ENCODE data around the gene SLC23A2.
"Not testable (repeated sequence)": the region's sequence is repeated elsewhere in the genome, so short reads cannot be mapped to it uniquely, and the experiment has no call there.

SLC23A2 gene

GRCh38 chr20:5008759-5009158, 7.4 kb upstream of the SLC23A2 start:
- DNase-seq (ENCODE audit: low read depth): no peak

GRCh38 chr20:5005326-5005725, 4.0 kb upstream of the SLC23A2 start:
- no peak for DNase-seq (ENCODE audit: low read depth)

DNA sequence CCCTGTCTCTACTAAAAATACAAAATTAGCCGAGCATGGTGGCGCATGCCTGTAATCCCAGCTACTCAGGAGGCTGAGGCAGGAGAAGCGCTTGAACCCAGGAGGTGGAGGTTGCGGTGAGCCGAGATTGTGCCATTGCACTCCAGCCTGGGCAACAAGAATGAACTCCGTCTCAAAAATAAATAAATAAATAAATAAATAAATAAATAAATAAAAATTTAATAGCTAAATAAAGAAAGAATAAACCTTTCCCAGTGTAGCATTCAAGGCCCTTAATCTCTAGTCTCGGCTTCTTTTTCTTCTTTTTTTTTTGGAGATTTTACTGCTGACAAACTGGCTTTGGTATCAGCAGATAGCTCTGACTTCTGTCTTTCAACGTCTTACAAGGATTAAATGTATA, 3.5 kb upstream of the SLC23A2 start:
- DNase-seq (ENCODE audit: low read depth): not testable (repeated sequence)

DNA sequence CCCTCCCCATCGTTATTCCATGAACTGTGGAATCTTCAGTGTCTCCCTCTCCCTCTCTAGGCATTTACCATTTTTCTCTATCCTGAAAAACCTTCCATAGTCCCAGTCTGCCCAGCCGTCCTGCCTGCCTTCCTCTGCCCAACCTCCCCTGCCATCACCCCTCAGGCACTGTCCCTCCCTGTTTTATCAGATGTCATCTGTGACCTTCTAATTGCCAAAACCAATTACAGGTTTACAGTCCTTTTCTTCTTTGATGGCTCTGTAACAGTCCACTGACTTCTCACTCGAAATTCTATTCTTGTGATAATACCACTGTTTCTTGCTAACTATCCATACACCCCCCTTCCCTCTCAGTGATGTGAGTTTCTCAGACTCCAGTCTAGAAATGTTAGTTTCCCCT, 2.3 kb upstream of the SLC23A2 start:
- no peak for DNase-seq (ENCODE audit: low read depth)

- DNase-seq (ENCODE audit: low read depth): no peak
Measured at GRCh38 chr20:5002077-5002413, 735 bp upstream of the SLC23A2 start.

GRCh38 chr20:5000263-5001173, 792 bp downstream of the SLC23A2 start:
- DNase-seq (ENCODE audit: low read depth): peak; percentile 6

DNA sequence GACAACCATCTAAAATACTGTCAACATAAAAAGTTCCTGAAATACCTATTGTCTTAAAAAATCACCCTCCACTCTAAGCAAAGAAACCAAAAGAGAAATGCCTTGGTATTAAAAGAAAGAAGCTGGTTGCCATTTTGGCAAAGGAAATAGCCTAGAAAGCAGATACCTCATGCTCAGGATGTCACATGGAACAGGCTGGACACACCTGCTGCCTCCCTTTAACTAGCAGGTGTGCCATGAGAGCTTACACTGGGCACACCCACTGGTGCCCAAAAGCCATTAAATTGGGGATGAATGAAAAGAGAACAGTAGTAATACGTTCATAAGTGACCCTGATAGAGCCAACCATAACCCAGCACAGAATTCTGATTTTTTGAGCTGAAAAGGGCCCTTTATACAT, 1.5 kb downstream of the SLC23A2 start:
- no peak for DNase-seq (ENCODE audit: low read depth)

- DNase-seq (ENCODE audit: low read depth): no peak
Measured at GRCh38 chr20:4998160-4998651, 3.1 kb downstream of the SLC23A2 start.

- DNase-seq (ENCODE audit: low read depth): no peak
Measured at GRCh38 chr20:4997222-4997621, 4.1 kb downstream of the SLC23A2 start.

DNA sequence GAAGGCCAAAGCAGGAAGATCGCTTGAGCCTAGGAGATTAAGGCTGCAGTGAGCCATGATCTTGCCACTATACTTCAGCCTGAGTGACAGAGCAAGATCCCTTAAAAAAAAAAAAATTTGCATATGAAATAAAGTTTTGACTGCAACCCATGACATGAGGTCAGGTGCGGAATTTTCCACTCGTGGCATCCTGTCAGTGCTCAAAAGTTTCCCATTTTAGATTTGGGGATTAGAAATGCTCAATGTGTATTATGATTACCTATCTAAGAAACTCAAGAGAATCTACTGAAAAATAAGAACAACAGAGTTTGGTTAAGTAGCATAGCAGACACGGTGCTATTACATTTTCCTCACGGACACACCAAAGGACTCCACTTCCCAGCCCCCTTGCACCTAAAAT, 11.7 kb downstream of the SLC23A2 start:
- no peak for DNase-seq (ENCODE audit: low read depth)

- DNase-seq (ENCODE audit: low read depth): no peak
Measured at GRCh38 chr20:4987130-4987529, 14.2 kb downstream of the SLC23A2 start.

DNA sequence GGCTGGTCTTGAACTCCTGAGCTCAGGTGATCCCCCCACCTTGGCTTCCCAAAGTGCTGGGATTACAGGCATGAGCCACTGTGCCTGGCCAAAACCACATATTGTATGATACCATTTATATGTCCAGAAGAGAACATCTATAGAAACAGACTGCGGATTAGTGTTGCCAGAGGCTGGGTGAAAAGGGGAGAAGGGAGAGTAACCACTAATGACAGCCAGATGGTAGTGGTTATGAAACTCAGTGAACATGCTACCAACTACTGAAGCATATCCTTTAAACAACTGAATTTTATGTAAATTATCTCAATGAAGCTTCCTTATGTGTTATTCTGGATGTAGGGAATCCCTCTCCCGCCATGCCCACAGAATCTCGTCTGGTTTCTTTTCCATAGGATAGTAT, 15.7 kb downstream of the SLC23A2 start:
- no peak for DNase-seq (ENCODE audit: low read depth)

- no peak for DNase-seq (ENCODE audit: low read depth)
Measured at GRCh38 chr20:4982281-4982680, 19.0 kb downstream of the SLC23A2 start.

- DNase-seq (ENCODE audit: low read depth): no peak
Measured at GRCh38 chr20:4979841-4980410, 21.4 kb downstream of the SLC23A2 start.

DNA sequence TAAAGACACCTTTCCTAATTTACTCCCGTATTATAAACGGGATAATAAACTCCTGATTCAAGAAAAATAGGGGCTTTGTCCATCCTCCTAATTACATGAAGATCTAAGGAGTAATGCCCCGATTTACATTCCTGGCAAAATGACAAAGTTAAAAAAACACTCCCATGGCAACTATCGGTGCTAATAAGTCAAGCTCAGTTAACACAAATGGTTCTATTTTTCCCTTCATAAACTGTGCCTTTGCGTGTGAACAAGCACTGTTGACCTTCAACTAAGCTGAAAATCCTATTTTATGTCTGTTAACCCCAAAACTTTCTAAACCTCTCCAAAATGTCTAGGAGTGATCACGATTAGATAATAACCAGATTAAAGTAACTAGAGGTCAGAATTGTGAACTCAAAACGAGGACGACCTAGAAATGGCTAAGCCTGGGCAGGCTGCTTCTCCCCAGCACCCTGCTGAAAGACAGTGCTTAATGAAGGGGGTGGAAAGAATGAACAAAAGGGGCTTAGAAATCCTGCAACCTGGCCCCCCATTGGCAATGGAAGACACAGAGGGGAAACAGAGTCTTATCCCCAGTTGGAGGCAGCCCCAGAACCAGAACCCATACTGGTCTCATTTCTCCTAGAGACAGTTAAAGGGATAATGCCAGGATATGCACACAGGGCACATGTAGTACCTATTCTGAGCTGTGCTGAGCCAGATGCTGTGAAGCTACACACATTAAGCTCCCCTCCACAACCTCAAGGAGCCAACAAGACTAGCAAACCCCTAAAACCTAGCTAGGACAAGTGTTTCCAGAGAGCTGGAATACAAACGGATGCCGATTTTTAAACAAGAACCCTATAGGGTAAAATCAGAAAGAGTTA, 23.0 kb downstream of the SLC23A2 start:
- DNase-seq (ENCODE audit: low read depth): no peak

- not testable (repeated sequence) for DNase-seq (ENCODE audit: low read depth)
Measured at GRCh38 chr20:4976014-4976413, 25.3 kb downstream of the SLC23A2 start.

DNA sequence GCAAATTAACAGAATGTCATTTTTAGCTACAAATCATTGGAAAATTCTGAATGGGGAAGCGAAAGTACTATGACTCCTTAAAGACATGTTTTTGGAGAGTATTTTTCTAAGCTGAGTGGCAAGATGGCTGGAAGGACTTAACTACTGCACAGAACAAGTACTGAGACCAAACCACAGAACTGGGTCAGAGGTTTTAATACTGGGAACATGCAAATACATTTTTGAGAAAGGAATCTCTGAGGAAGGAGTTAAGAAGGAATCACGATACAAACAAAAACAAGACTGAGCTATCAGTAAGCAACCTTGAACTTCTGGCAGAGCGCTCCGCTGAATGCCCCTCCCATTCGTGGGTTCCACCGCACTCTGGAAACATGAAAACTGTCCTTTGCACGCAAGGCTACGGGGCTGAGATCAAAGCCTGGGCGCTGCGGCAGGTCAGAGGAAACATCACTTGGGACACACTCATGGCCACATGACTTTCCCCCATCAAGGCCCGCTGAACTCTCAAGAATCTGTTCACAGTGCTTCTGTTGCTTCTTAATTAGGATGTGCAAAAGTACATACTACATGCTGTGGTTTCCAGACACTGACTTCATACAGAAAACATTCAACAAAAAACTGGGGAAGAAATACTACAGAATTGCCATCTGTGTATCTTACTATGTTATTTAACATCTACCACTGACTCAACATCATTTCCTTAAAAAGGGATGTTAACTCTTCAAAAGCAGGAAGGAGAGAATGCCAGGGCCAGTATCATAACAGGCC, 27.8 kb downstream of the SLC23A2 start:
- DNase-seq (ENCODE audit: low read depth): peak; percentile 6

- no peak for DNase-seq (ENCODE audit: low read depth)
Measured at GRCh38 chr20:4972506-4973251, 28.6 kb downstream of the SLC23A2 start.

- no peak for DNase-seq (ENCODE audit: low read depth)
Measured at GRCh38 chr20:4971064-4971463, 30.2 kb downstream of the SLC23A2 start.

DNA sequence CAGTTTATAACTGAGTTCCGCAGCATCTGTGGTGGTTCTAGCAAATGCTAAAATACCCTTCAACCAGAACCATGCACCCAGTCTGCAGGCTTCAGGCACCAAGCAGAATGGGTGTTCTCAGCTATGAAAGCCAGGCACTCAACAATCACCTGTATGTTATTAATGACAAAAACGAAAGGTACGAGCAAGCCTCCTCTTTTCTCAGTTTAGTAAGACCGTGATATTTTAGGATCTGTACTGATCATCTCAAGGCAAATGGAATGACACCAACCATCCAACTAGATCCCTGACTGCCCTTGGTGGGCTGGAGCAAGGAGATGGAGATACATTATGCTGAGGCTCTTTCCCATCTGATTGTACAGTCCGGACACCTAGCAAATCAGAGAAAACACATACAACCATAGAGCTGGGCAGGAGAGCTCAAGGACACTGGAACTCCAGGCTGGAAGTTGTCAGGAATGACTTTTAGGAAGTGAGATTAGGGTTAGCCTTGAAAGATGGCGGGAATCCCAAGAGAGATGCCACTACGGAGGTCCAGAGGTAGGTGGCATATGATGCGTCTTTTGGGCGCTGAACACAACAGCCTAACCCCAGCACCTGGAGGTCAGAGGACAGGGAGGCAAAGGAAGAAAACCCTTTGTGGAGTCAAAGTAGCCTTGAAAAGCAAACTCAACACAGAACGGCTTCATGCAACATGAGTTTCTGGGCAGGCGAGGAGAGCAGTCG, 33.4 kb downstream of the SLC23A2 start:
- DNase-seq (ENCODE audit: low read depth): no peak

All from stimulated activated CD4-positive, alpha-beta T cell treated with anti-CD3 and anti-CD28 coated beads, Interleukin-2, amount 100 ng/mL, for 4 hours (primary cell).